Natural killer cell (primary cell): Measurements from ENCODE around the gene WNT7A. TPM values are rescaled to one million over a fixed set of nuclear protein-coding genes. Genes with fewer than 3 reads are reported as not detected.
"Not testable (repeated sequence)": the region's sequence is repeated elsewhere in the genome, so short reads cannot be mapped to it uniquely, and the experiment has no call there.

Source experiments
- ATAC-seq, 3 donors: fragments of 150-1000 bp in 2 of 3; fragments of 200-7000 bp in 1 of 3; cut with Tn5 transposase; 1 replicate in 1 of 3; 2 replicates in 2 of 3; pipeline ENCODE4 v1.10.0; 2021; ENCODE audit warnings: mild to moderate bottlenecking in 2 of 3, moderate library complexity in 2 of 3
- DNase-seq, 2 donors: peaks; one replicate each; pipeline versions ENCODE4 v3.0.0 to v3.0.0-alpha.2; 2013 to 2021; ENCODE audit warnings: mixed read lengths in 1 of 2
- H3K27ac ChIP-seq: one replicate; pipeline ENCODE4 v1.5.1; 2013; ENCODE audit warnings: mild to moderate bottlenecking, low read length
- H3K27me3 ChIP-seq: one replicate; pipeline ENCODE4 v1.6.1; 2013; ENCODE audit warnings: low read length; ENCODE audit not compliant: control insufficient read depth, insufficient read depth
- H3K36me3 ChIP-seq: one replicate; pipeline ENCODE4 v1.6.1; 2013; ENCODE audit warnings: low read length; ENCODE audit not compliant: control insufficient read depth, insufficient read depth
- H3K4me1 ChIP-seq: one replicate; pipeline ENCODE4 v1.6.1; 2013; ENCODE audit warnings: low read length; ENCODE audit not compliant: control insufficient read depth, insufficient read depth
- H3K4me3 ChIP-seq: one replicate; pipeline ENCODE4 v1.5.1; 2013; ENCODE audit warnings: low read length
- H3K9me3 ChIP-seq: one replicate; pipeline ENCODE4 v1.6.1; 2013; ENCODE audit warnings: low read length; ENCODE audit not compliant: control insufficient read depth, insufficient read depth
- H3K27ac Mint-ChIP-seq, 2 donors: one replicate each; pipeline ENCODE4 v1.8.0; 2022; ENCODE audit warnings: mild to moderate bottlenecking in 2 of 2, mixed read lengths in 2 of 2, moderate library complexity in 1 of 2
- H3K27me3 Mint-ChIP-seq, 2 donors: one replicate each; pipeline ENCODE4 v1.8.0; 2022; ENCODE audit warnings: low read depth in 2 of 2, mixed read lengths in 2 of 2
- H3K36me3 Mint-ChIP-seq: one replicate; pipeline ENCODE4 v1.8.0; 2022; ENCODE audit warnings: mixed read lengths
- H3K4me1 Mint-ChIP-seq, 2 donors: one replicate each; pipeline ENCODE4 v1.8.0; 2022; ENCODE audit warnings: mixed read lengths in 2 of 2
- H3K4me3 Mint-ChIP-seq: one replicate; pipeline ENCODE4 v1.8.0; 2022; ENCODE audit warnings: mild to moderate bottlenecking, moderate library complexity, mixed read lengths
- H3K9me3 Mint-ChIP-seq, 2 donors: one replicate each; pipeline ENCODE4 v1.8.0; 2022; ENCODE audit warnings: mixed read lengths in 2 of 2
- WGBS: methylation state at CpG from one replicate; pipeline ENCODE4 v1.1.7; 2013; ENCODE audit warnings: missing lambda C conversion rate; ENCODE audit not compliant: insufficient coverage; 5-methylcytosine and 5-hydroxymethylcytosine counted together
- intact Hi-C: fragments of 100-400 bp; cut with micrococcal nuclease; formaldehyde crosslinking; loops from one replicate; pipeline ENCODE4 v1.14.2; 2022
- total RNA-seq, 4 donors: library from RNA; stranded (reverse); fragments of 120-200 nt in 1 of 4; gene quantifications; one replicate each; pipeline versions ENCODE4 v1.2.3 to v1.2.4, GENCODE V29; 2013 to 2022
- TF ChIP-seq, protein P1 (sequence below): fragments of 200-600 bp; IDR thresholded peaks from one replicate; pipeline ENCODE4 v1.8.0; 2022; ENCODE audit warnings: antibody characterized with exemption

Gene WNT7A
- total RNA-seq, 3 donors from 2014 or later (not counting 1 experiment from before 2014, with no cell fraction given) = 0.18 to 0.45 TPM; not detected in 1

- WGBS = 79% methylated on average over 6 of the region's 6 CpGs
- no peak overlapping the region for H3K27ac ChIP-seq
- no peak overlapping the region for H3K4me3 ChIP-seq
- no peaks in the 10 kb centered on the region for H3K36me3 Mint-ChIP-seq
- no peak overlapping the region for H3K27ac Mint-ChIP-seq
- TF ChIP-seq, protein P1, sequence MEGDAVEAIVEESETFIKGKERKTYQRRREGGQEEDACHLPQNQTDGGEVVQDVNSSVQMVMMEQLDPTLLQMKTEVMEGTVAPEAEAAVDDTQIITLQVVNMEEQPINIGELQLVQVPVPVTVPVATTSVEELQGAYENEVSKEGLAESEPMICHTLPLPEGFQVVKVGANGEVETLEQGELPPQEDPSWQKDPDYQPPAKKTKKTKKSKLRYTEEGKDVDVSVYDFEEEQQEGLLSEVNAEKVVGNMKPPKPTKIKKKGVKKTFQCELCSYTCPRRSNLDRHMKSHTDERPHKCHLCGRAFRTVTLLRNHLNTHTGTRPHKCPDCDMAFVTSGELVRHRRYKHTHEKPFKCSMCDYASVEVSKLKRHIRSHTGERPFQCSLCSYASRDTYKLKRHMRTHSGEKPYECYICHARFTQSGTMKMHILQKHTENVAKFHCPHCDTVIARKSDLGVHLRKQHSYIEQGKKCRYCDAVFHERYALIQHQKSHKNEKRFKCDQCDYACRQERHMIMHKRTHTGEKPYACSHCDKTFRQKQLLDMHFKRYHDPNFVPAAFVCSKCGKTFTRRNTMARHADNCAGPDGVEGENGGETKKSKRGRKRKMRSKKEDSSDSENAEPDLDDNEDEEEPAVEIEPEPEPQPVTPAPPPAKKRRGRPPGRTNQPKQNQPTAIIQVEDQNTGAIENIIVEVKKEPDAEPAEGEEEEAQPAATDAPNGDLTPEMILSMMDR = no peak
- ATAC-seq (no peak), DNase-seq (no peak)
- no peak overlapping the region for H3K4me3 Mint-ChIP-seq
- peaks cover 24 to 35% of the 10 kb centered on the region in 2 donors for H3K27me3 Mint-ChIP-seq
- intact Hi-C loops = no loop called here
- no peaks in the 10 kb centered on the region for H3K4me1 Mint-ChIP-seq
- H3K9me3 Mint-ChIP-seq = no peaks in the 10 kb centered on the region
- H3K36me3 ChIP-seq = no peaks in the 10 kb centered on the region
- no peaks in the 10 kb centered on the region for H3K4me1 ChIP-seq
- H3K27me3 ChIP-seq = peaks cover 2% of the 10 kb centered on the region
- no peaks in the 10 kb centered on the region for H3K9me3 ChIP-seq
Observed at GRCh38 chr3:13857702-13858380, 22.0 kb downstream of the WNT7A start.

GRCh38 chr3:13856628-13857027 lies 23.2 kb downstream of the WNT7A start:
- ATAC-seq, H3K9me3 ChIP-seq, H3K27ac ChIP-seq, intact Hi-C loops, H3K27ac Mint-ChIP-seq, H3K4me1 ChIP-seq, H3K4me3 Mint-ChIP-seq, H3K27me3 ChIP-seq, DNase-seq, H3K4me1 Mint-ChIP-seq, H3K4me3 ChIP-seq, H3K36me3 Mint-ChIP-seq, H3K36me3 ChIP-seq, H3K9me3 Mint-ChIP-seq: not testable (repeated sequence)
- H3K27me3 Mint-ChIP-seq = peaks cover 17 to 31% of the 10 kb centered on the region in 2 donors
- WGBS = 82% methylated on average over 1 of the region's 1 CpG

- WGBS = 97% methylated on average over 7 of the region's 7 CpGs
- no peaks in the 10 kb centered on the region for H3K9me3 Mint-ChIP-seq
- TF ChIP-seq, protein P1 = no peak
- H3K36me3 Mint-ChIP-seq = no peaks in the 10 kb centered on the region
- ATAC-seq (no peak), DNase-seq (no peak)
- Histone ChIP-seq H3K27me3 (peaks cover 2% of the 10 kb centered on the region), H3K4me1 (no peaks in the 10 kb centered on the region), H3K36me3 (no peaks in the 10 kb centered on the region), H3K27ac (no peak overlapping the region), H3K4me3 (no peak overlapping the region), H3K9me3 (no peaks in the 10 kb centered on the region)
- H3K4me3 Mint-ChIP-seq = no peak overlapping the region
- H3K27ac Mint-ChIP-seq = no peak overlapping the region
- peaks cover 23 to 30% of the 10 kb centered on the region in 2 donors for H3K27me3 Mint-ChIP-seq
- intact Hi-C loops = no loop called here
- H3K4me1 Mint-ChIP-seq = no peaks in the 10 kb centered on the region
Observed at GRCh38 chr3:13856006-13856405, 23.9 kb downstream of the WNT7A start.

DNA sequence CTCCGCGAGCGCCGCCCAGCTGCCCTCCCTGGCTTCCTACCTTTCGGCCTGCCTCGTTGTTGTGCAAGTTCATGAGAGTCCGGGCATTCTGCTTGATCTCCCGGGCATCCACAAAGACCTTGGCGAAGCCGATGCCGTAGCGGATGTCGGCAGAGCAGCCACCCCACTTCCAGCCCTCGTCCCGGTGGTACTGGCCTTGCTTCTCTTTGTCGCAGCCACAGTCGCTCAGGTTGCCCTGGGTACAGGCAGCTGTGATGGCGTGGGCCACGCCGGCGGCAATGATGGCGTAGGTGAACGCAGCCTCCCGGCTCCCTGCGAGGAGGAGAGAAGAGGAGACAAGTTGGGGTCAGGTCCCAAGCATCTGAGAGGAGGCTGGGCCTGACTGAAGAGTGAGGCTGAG lies 25.4 kb downstream of the WNT7A start:
- no peaks in the 10 kb centered on the region for H3K9me3 ChIP-seq
- no peaks in the 10 kb centered on the region for H3K4me1 ChIP-seq
- intact Hi-C loops = no loop called here
- H3K9me3 Mint-ChIP-seq = no peaks in the 10 kb centered on the region
- H3K36me3 Mint-ChIP-seq = no peaks in the 10 kb centered on the region
- no peak for DNase-seq
- H3K4me1 Mint-ChIP-seq = no peaks in the 10 kb centered on the region
- TF ChIP-seq, protein P1 = no peak
- H3K27me3 Mint-ChIP-seq = peaks cover 18 to 24% of the 10 kb centered on the region in 2 donors
- H3K36me3 ChIP-seq = no peaks in the 10 kb centered on the region
- no peak overlapping the region for H3K4me3 Mint-ChIP-seq
- H3K27me3 ChIP-seq = no peaks in the 10 kb centered on the region
- H3K4me3 ChIP-seq = no peak overlapping the region
- H3K27ac Mint-ChIP-seq = no peak overlapping the region
- no peak for ATAC-seq
- H3K27ac ChIP-seq = no peak overlapping the region
- WGBS = 95% methylated on average over 25 of the region's 25 CpGs
